GM21447 (cell line): ENCODE results near the gene IRS1.

Source experiments
- ATAC-seq: cut with Tn5 transposase; IDR thresholded peaks from one replicate; pipeline ENCODE4 v1.9.1; 2021; ENCODE audit not compliant: unreplicated experiment

IRS1 gene

GRCh38 chr2:226728996-226729395 is 70.6 kb downstream of the IRS1 start:
- ATAC-seq: no peak

GRCh38 chr2:226727251-226727650 is 72.4 kb downstream of the IRS1 start:
- ATAC-seq: no peak

DNA sequence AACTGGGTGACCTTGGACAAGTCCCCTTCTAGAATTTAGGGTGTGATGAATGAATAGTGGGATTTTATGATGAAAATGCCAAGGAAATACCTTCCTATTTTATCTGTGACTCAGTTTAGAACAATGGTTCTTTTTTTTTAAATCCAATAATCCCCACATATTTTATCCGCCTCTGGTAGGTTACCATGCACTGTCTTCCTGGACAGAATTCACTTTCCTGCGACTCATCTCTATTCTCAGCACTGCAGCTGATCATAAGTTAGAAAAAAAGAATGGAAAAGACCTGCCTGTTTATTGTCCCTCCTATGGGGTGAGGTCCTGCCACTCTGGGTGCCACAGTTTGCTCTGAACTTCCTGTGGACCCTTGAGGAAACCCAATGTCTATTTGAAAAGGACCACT is 73.1 kb downstream of the IRS1 start:
- no peak for ATAC-seq

- ATAC-seq: no peak
Observed at GRCh38 chr2:226725126-226725860, 74.3 kb downstream of the IRS1 start.

DNA sequence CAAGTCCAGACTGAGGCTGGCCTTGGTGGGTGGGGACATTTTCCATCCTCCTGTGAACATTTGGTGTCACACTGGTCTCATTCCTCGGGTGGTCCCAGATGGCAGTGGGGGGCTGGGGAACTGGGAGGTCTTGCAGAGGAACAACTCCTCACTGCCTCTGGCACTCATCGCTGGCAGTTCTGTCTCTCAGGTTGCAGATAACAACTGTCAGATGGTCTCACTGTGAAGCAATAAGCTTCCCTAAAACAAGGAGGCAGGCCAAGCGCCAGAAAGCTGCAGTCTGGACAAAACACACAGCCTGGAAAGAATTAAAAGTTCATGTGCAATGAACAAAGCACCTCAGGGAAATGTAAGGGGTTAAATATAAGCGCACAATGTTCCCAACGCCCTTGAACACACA is 78.1 kb downstream of the IRS1 start:
- no peak for ATAC-seq

DNA sequence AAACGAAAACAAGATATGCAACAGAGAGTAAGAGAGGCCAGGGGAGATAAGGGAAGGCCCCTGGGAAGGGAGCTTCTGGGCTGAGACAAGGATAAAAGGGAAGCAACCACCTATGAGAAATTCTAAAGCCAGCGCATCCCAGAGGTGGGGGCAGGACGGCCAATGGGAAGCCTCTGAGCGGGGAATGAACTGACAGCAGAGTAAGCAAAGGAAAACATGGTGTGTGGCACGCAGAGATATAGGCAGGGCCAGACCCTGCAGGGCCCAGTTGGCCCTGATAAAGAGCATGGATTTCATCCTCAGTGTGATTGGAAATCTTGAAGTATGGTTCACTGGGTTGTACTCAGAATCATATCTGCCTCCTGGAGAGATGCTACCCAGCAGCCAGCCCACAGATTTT is 78.7 kb downstream of the IRS1 start:
- no peak for ATAC-seq

GRCh38 chr2:226717719-226718118 is 81.9 kb downstream of the IRS1 start:
- ATAC-seq: no peak

GRCh38 chr2:226716126-226716525 is 83.5 kb downstream of the IRS1 start:
- ATAC-seq: peak; percentile 60

DNA sequence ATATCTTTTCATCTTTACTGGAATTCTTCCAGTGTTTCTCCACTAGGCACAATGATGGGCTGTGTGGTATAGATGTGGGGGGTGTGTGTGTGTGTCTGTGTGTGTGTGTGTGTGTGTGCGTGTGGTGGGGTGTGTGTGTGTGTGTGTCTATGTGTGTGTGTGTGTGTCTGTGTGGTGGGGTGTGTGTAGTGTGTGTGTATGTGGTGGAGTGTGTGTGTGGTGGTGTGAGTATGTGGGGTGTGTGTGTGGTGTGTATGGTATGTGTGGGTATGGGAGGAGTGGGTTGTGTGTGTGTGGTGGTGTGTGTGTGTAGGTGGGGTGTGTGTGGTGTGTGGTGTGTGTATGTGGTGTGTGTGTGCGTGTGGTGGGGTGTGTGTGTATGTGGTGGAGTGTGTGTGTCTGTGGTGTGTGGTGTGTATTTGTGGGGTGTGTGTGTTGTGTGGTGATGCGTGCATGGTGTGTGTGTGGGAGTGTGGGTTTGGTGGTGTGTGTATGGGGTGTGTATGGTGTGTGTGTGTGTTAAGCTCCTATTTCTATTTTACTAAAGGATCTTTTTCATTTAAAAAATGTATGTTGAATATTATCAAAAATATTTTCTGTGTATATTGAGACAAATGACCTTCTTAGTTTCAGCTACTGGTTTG is 84.2 kb downstream of the IRS1 start:
- ATAC-seq: no peak

DNA sequence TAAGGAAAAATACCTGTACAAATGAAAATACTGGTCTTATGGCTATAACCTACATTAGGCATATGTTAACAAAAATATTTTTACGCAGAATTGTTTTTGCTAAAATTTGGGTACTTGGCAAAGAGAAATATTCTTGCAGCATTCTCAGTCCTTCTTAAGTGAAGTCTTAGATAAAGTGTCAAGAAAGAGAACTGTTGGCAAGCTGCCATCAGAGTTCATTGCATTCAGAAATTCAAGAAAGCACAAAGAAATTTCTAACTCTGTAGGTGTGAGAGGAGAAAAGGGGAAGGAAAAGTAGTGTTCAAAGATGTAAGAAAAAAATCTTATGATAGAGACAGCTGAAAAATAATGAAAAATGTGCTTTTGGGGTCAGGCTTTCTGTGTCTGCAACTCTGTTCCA is 86.7 kb downstream of the IRS1 start:
- no peak for ATAC-seq

GRCh38 chr2:226711606-226712296 is 87.9 kb downstream of the IRS1 start:
- no peak for ATAC-seq

- no peak for ATAC-seq
Observed at GRCh38 chr2:226707499-226707898, 92.1 kb downstream of the IRS1 start.

GRCh38 chr2:226705965-226706364 is 93.7 kb downstream of the IRS1 start:
- ATAC-seq: no peak

DNA sequence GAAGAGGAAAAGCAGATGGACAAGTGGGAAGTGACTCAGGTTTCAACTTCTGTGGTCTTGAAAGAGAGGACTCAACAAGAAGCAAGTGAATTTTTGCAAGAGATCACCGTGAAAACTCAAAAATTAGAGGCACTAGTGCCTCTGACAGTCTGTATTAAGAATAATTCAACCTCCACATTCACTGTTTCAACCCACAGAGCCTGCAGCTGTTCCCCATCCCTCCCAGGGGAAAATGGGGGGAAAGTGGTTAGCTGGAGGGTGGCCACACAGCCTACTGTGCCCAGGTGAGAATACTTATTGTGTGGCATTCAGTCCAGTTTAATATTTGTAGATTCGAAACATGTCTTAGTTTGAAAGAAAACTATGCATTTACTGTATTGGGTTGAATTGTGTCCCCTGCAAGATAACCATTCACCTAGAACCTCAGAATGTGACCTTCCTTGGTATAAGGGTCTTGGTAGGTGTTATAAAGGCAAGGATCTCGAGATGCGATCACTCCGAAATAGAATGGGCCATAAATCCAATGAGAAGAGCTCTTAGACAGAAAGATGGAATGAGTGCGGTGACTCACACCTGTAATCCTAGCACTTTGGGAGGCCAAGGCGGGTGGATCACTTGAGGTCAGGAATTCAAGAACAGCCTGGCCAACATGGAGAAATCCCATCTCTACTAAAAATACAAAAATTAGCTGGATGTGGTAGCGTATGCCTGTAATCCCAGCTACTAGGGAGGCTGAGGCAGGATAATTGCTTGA is 94.3 kb downstream of the IRS1 start:
- no peak for ATAC-seq

- ATAC-seq: no peak
Observed at GRCh38 chr2:226703514-226703913, 96.1 kb downstream of the IRS1 start.

DNA sequence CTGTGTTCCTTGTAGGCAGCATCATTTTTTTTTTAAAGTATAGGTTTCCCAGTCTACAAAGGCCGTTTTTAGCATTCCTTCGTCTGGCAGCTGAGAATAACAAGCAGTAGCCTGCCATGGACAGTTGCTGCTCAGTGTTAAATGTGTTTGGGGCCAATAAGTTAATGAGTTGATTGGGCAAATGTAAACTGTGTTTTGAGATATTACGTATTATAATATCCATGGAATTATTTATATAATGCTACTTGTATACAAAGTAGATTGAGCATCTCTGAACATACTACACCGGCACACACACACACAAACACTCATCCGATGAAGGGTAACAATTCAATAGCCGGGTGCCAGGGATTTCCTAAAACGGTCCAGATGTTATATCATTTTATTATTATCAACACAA is 97.2 kb downstream of the IRS1 start:
- no peak for ATAC-seq

DNA sequence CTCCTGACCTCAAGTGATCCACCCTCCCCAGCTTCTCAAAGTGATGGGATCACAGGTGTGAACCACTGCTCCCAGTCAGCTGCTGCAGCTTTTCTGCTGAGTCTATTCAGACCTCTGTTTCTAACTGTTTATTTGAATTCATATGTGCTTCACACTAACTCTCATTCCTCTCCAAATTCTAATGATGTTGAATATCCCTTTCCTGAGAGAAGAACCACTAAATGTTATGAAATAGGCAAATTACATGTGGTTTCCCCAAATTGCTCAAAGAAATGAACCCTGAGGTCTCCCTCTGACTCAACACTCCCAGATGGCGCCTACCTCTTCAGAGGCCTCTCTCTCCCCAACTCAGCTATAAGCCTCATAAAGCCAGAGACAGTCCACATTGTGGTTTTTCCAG is 98.6 kb downstream of the IRS1 start:
- ATAC-seq: no peak

DNA sequence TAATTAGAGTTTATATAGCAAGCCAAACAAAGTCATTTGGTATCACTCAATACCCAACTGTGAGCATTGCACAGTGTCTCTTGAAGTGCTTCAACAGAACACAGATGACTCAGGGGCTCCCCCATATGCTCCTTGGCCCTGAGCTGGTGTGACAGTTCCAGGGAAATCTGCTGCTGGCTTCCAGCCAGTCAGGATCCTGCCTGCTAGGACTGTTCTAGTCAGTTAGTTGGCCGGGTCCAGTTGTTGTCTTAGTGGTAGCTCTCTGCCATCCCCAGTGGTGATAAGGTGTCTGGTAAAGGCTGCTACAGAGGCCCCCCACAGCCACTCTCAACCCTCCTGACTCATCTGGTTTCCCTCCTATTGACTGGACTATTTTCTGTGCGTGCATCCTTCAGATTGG is 100.3 kb downstream of the IRS1 start:
- no peak for ATAC-seq

GRCh38 chr2:226698671-226699070 is 100.9 kb downstream of the IRS1 start:
- ATAC-seq: no peak

DNA sequence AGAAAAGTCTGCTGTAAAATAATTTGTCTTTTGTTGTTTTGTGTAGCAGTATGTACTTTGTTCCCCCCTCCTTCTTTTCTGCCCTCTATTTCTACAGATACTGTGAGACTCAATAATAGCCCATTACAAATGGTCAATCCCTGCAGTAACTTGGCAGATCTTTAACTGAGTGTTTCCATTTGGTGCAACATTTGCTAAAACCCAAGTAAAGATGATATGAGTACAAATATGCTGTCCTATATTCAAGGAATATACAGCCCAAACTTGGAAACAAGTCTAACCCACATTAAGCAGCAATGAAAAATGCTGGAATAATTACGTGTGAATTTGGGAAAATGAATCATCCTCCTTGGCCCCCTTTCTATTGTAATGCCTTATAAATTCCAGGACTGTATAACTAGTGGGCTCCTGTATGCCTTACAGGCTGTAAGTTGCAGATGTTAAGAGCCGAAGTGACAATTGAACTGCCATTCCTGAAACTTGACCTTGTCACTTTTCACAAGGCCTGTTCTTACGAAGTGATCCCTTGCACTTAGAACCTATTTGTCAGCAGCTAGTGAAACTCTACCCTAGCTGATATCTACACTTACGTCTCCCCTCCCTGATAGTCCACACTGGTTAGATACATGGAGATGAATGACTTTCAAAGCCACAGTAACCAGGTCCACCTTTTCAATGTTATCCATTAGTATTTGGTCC is 104.9 kb downstream of the IRS1 start:
- no peak for ATAC-seq

DNA sequence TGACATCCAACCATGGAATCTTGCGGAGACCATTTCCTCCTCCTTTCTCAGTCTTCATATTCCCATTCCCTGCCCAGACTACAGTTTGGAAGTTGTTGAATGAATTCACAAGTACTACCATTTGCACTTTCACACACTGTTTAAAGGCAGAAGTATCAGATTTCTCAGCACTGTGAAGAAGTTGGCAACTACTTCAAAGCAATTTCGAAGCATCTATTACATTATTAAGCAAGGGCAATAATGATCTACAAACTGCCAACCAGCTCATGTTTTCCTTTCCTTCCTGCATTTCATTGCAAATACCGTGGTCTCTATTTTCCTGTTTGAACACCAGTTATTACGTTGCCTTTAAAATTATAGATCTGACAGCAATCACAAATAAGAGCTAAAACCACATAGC is 105.5 kb downstream of the IRS1 start:
- ATAC-seq: no peak
